Ureter (tissue), 1 donor: Measurements from ENCODE around the gene NEDD8. TPM values are rescaled to one million over a fixed set of nuclear protein-coding genes. Genes with fewer than 3 reads are reported as not detected.

ENCODE experiments used
- DNase-seq: peaks from one replicate; pipeline ENCODE4 v3.0.0-alpha.2; 2020; ENCODE audit warnings: low spot score
- total RNA-seq: library from RNA; stranded (reverse); gene quantifications from one replicate; pipeline ENCODE4 v1.2.4, GENCODE V29; 2023
- donor health status: DM: yes; HTN: yes; CAD: no.

Gene NEDD8
- total RNA-seq = 159 TPM

- peak; percentile 95 for DNase-seq
Measured at GRCh38 chr14:24232121-24232644, at the start of gene NEDD8. Gene NEDD8, minus strand, starts transcription at chr14:24232367. Its CDS starts 100 bp downstream, at chr14:24232267.

DNA sequence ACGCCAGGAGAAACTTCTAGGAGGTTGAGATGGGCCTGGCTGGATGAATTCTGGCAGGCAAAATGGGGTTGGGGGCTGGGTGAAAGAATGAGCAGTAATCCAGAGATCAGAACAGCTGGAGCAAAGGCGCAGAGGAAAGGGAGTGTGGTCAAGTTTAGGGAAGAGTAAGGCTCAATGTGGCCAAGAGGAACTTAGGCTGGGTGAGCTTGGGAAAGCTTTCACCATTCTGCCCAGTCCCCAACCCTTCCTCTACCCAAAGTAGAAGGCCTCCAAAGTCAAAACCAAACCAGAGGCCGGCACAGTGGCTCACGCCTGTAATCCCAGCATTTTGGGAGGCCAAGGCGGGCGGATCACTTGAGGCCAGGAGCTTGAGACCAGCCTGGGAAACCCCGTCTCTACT is 49.5 kb upstream of the NEDD8 start:
- DNase-seq = no peak

DNA sequence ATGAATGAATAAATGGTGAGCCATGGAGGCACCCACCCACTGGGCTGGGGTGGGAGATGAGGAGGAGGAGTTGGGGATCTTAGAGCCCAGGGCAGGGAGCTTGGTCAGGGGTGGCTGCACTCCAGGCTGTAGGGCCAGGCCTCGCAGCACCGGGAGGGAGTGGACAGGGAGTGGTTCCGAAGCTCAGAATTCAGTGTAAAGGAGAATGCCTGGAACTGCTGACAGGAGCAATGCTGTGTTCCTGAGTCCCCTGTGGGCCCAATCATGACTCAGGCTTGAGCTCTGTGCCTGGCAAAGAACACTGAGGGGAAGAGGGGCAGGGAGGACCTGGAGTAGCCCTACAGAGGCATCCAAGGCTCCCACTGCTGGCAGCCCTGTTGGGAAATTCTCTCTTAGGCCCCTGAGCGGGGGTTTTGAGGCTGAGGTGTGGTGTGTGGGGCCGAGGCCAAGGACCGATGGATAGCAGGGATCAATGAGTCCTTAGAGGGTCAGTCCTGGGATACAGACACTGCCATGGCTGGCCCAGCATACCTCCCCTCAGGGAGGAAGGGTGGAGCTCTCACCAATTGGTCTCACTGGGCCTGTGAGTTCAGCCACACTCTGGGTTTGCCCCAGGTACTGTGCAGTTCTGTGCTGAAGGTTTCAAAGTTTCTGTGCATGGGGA is 48.8 kb upstream of the NEDD8 start:
- no peak for DNase-seq

DNA sequence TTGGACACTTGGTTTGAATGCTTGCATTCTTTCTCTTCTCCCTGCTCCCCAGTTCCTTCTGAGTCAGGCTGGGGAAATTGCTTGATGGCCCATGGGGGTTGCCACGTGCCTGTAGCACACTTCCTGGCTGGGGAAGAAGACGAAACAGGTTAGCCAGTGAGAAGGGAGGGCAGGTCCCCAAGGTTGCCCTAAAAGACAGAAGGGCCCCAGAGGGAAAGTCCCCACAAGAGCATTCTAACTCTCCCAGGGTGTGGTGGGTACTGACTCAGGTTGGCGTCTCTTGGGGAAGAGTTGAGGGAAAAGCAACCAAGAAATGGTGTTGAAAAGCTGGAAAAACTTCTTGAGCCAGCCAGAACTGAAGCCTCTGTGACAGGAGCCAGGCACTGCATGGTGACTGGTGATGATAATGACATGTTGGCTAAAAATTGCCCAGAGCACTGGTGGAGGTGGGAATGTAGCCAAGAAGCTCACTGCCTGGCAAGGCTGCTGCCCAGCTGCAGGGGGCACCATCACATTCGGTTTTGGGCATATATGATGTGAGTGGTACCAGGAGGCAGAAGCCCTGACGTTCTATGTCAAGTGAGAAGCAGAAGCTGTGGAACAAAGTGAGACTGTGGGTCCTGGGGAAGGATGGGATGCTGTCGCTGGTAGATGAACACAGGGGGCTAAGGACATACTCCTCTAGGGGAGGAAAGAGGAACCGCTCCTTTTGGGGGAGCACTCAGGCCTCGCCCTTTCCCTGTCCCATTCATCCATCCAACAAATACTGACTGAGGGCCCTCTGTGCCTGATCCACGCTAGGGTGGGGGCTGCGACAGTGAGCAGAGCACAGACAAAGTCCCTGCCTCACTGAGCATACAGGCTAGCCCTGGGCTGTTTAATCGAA is 47.4 kb upstream of the NEDD8 start:
- DNase-seq = no peak

DNA sequence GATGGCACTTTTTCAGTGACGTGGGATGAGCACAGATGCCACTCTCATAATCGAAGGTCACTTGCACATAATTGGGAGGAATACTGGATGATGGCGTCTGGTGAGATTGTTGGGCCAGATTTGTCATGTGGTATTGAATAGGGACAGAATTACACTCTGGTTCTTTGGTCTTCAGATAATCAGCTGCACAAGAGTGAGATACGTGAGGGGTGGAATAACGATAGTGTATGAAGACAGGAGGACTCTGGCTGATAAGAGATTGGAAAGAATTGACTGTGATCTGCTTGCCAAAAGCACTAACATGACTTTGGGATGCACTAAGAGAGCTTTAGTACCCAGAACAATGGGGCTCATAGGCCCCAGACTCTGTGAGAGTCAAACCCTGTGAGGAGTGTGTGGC is 46.3 kb upstream of the NEDD8 start:
- no peak for DNase-seq

DNA sequence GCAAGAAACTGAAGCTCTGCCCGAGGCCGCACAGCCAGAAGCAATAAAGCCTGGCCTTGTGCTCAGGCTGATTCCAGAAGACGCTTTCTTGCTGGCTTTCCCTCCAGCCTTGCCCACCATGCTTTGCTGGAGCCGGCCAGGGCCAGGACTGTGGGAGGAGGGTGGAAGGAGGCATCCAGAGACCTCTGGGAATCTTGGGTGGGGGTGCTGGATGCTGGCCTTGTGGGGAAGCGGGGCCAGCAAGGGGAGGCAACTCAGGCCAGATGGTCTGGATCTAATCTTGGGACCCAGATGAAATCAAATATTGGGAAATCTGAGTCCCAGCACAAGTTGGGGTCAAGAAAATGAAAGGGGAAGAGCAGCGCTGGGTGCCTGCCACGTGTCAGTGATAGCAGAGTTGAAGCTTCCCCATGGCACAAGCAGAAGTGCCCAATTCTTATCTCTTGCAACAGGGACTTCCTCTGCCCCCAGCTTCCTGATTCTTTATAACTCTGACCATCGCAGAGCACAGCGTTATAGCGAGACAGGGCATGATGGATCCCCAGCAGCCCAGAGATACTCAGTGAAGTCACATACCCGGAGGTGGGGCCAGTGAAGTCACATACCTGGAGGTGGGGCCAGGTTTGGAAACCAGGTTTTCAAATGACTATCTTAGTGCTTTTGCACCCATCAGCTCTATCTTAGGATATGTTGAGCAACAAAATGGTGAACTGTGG is 45.6 kb upstream of the NEDD8 start:
- no peak for DNase-seq

DNA sequence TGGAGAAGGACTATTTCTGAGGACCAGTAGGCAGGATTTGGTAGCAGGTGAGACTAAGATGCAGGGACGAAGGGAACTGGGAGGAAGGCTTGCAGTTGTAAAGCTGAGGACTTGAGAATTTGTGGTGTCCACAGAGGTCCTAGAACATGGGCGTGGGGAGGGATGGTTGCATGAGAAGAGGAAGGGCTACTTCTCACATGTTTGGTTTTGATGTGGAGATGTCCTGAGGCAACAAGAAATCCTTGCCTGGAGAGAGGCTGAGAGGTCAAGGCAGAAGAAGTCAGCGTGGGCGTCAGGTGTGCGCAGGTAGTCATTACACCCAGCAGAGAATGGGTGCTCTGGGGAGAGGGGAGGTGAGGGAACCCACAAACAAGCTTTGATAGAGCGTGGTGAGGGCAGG is 44.9 kb upstream of the NEDD8 start:
- no peak for DNase-seq

DNA sequence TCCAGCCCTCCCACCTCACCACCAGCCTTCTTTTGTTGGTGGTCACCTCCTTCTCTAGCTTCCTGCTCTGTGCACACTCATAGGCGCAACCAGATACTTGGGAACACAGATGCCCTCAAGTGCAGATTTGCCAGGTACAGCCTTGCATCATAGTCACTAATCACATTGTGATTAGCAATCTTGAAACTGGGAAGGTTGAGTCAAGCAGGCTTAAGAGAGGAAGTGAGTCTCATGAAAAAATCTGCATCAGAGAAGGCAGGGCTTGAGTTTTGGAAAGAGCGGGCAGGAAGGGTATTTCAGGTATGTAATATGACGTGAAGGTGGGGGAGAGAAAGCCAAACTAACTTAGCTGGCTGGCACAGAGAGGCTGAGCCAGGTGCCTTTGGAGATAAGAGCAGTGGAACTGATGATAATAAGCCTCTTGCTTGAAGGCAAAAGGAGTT is 42.0 kb upstream of the NEDD8 start:
- DNase-seq = no peak

- no peak for DNase-seq
Measured at GRCh38 chr14:24273422-24273998, 41.3 kb upstream of the NEDD8 start.

GRCh38 chr14:24272467-24272866 is 40.3 kb upstream of the NEDD8 start:
- no peak for DNase-seq

GRCh38 chr14:24271834-24272263 is 39.7 kb upstream of the NEDD8 start:
- no peak for DNase-seq

GRCh38 chr14:24271134-24271833 is 39.1 kb upstream of the NEDD8 start, which contains the start of gene RABGGTA:
Gene RABGGTA, minus strand, starts transcription at chr14:24271597. Its CDS starts 482 bp downstream, at chr14:24271115.
- DNase-seq = peak; percentile 89

- no peak for DNase-seq
Measured at GRCh38 chr14:24270537-24271133, 38.5 kb upstream of the NEDD8 start.

DNA sequence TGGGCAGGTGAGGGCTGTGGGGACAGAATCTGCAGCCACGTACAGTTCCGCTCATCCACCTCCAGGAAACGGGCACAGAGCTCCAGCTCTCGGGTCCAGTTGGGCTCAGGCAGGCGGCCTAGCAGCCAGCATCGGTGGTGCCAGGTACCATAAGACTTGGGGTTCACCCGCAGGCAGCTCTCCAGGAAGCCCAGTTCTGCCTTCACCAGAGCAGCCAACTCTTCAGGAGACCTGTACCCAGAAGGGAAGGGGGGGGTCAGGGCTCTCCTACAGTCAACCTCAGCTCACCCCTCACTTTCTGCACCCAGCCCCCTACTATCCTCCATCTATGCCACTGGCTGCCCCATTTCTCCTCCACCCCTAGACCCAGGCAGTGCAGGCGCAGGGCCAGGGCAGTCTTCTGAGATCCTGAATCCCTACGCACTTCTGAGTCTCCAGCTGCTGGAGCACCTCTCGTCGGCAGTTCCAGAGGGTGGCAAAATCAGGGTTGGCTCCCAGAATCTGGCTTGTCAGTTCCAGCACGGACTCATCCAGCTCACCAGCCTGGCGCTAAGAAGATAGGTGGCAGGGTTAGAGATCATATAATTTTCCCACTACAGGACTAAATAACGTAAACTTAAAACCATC is 37.9 kb upstream of the NEDD8 start:
- DNase-seq = no peak

GRCh38 chr14:24269368-24269767 is 37.2 kb upstream of the NEDD8 start:
- DNase-seq = no peak

DNA sequence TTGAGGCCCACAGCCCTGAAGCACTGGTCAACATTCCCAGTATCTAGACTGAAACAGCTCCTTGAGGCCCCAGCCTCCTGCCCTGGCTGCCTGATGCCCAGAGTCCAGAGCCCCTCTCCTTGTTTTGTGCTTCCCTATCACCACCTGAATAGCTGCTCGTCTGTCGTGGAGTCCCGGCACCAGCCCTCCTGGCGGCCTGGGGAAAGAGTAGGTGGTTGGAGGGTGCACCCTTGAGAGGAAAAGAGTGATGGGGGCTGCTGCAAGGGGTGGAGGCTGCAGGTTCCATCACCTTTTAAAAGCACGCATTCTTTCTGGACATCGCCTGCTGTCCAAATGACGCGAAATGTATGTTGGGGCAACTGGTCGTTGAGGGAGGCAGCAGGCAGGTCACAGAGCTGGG is 36.1 kb upstream of the NEDD8 start:
- DNase-seq = no peak

- no peak for DNase-seq
Measured at GRCh38 chr14:24267516-24267915, 35.3 kb upstream of the NEDD8 start.

GRCh38 chr14:24266344-24267244 is 34.4 kb upstream of the NEDD8 start:
- no peak for DNase-seq

DNA sequence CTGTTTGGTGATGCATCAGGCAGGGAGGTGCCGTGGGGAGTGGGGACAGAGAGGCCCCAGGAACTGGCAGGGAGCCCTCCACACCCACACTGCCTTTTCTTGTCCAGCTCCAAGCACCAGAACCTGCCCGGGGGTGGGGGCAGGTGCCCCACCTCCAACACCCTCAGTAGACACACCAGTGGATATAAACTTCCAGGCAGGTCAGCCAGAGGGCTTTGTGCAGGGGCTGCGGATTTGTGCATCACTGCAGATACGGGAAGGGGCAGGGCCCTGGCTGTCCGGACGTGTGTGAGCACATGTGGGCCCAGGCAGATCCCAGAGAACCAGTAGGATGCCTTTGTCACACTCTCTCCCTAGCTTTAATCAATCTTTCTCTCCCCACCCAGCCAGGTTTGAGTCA is 32.1 kb upstream of the NEDD8 start:
- DNase-seq = no peak
